ENCODE data around the gene E2F2. TPM values are rescaled to one million over a fixed set of nuclear protein-coding genes. Genes with fewer than 3 reads are reported as not detected.

The E2F2 gene
- polyA plus RNA-seq, 1 of the 3 experiments (the other 2 are of a cell fraction) = 0.43 TPM

GRCh38 chr1:23526329-23527041 lies 4.5 kb downstream of the E2F2 start:
- Histone ChIP-seq H3K9me2 (no peaks in the 10 kb centered on the region), H3K79me2 (ENCODE audit: insufficient read depth) (no peaks in the 10 kb centered on the region), H3K9ac (no peak overlapping the region), H3K36me3 (replicated peaks in 1 of 2; ENCODE audit: control insufficient read depth in 1 of 2, insufficient read depth in 2 of 2, low read length in 1 of 2) (no peaks in the 10 kb centered on the region), H3K9me3 (no peaks in the 10 kb centered on the region), H3K27ac (ENCODE audit: low read depth in 2 of 2, low read length in 1 of 2) (no peak overlapping the region), H3K27me3 (ENCODE audit: insufficient read depth) (no peaks in the 10 kb centered on the region), H3F3A (replicated peaks; ENCODE audit: insufficient read depth) (peaks cover 5% of the 10 kb centered on the region), H3K4me1 (ENCODE audit: control insufficient read depth in 1 of 2, insufficient read depth in 2 of 2, low read depth in 1 of 2, low read length in 1 of 2) (peaks cover 6 to 27% of the 10 kb centered on the region in 2 experiments; a peak in 2 of 4 replicates), H4K20me1 (ENCODE audit: insufficient read depth) (no peaks in the 10 kb centered on the region), H2AFZ (ENCODE audit: low read depth) (no peak overlapping the region), H3K4me2 (no peak overlapping the region), H3K4me3 (ENCODE audit: low read depth in 2 of 2, low read length in 1 of 2) (no peak overlapping the region)
- TF ChIP-seq TEAD4 (IDR thresholded peaks at IDR 0.05; ENCODE audit: borderline replicate concordance, insufficient read depth) = no peak
- no peak for TF ChIP-seq RCOR1 (IDR thresholded peaks at IDR 0.05; ENCODE audit: low read length)
- TF ChIP-seq GABPA (IDR thresholded peaks at IDR 0.05; ENCODE audit: low read depth) = no peak
- TF ChIP-seq MXI1 (IDR thresholded peaks at IDR 0.05; ENCODE audit: low read depth, low read length) = no peak
- TF ChIP-seq EZH2phosphoT487 (IDR thresholded peaks at IDR 0.05; ENCODE audit: borderline replicate concordance, low read depth) = no peak
- no peak for TF ChIP-seq EP300 (IDR thresholded peaks at IDR 0.05; ENCODE audit: borderline replicate concordance in 1 of 2, low read depth in 1 of 2, low read length in 1 of 2)
- no peak for TF ChIP-seq IRF3 (IDR thresholded peaks at IDR 0.05; ENCODE audit: low read depth, low read length)
- no peak for TF ChIP-seq ELF1 (IDR thresholded peaks at IDR 0.05)
- DNase-seq = no peak
- ChIA-PET POLR2A (no interaction called here), CTCF (interaction anchor here (0.5 to 29.7 kb wide), 7 partner anchors 14 to 111 kb away, joined by 3 to 503 read pairs (median 8); no protein-coding TSS in a partner anchor)
- WGBS (ENCODE audit: low lambda C conversion rate) = 97% methylated on average over 6 of the region's 8 CpGs

- Histone ChIP-seq H3K9me3 (no peaks in the 10 kb centered on the region), H3K4me2 (no peak overlapping the region), H3K9me2 (no peaks in the 10 kb centered on the region), H3K27ac (ENCODE audit: low read depth in 2 of 2, low read length in 1 of 2) (no peak overlapping the region), H3K27me3 (ENCODE audit: insufficient read depth) (no peaks in the 10 kb centered on the region), H3K4me3 (ENCODE audit: low read depth in 2 of 2, low read length in 1 of 2) (no peak overlapping the region), H3K79me2 (ENCODE audit: insufficient read depth) (no peaks in the 10 kb centered on the region), H3K9ac (no peak overlapping the region), H3K4me1 (ENCODE audit: control insufficient read depth in 1 of 2, insufficient read depth in 2 of 2, low read depth in 1 of 2, low read length in 1 of 2) (peaks cover 6 to 25% of the 10 kb centered on the region in 2 experiments; a peak in 1 of 4 replicates), H2AFZ (ENCODE audit: low read depth) (no peak overlapping the region), H4K20me1 (ENCODE audit: insufficient read depth) (no peaks in the 10 kb centered on the region), H3F3A (replicated peaks; ENCODE audit: insufficient read depth) (peaks cover 4% of the 10 kb centered on the region), H3K36me3 (replicated peaks in 1 of 2; ENCODE audit: control insufficient read depth in 1 of 2, insufficient read depth in 2 of 2, low read length in 1 of 2) (no peaks in the 10 kb centered on the region)
- DNase-seq = no peak
- POLR2A ChIA-PET = no interaction called here
- 87% methylated on average over 5 of the region's 5 CpGs for WGBS (ENCODE audit: low lambda C conversion rate)
- CTCF ChIA-PET = interaction anchor here (0.5 to 29.7 kb wide), 5 partner anchors 15 to 139 kb away, joined by 3 to 503 read pairs (median 8); no protein-coding TSS in a partner anchor
- TF ChIP-seq IRF3 (IDR thresholded peaks at IDR 0.05; ENCODE audit: low read depth, low read length) (no peak), RCOR1 (IDR thresholded peaks at IDR 0.05; ENCODE audit: low read length) (no peak), TEAD4 (IDR thresholded peaks at IDR 0.05; ENCODE audit: borderline replicate concordance, insufficient read depth) (no peak), MAX (IDR thresholded peaks at IDR 0.05; ENCODE audit: low read depth) (no peak), NRF1 (IDR thresholded peaks at IDR 0.05; ENCODE audit: low read depth, low read length) (no peak), USF1 (IDR thresholded peaks at IDR 0.05; ENCODE audit: borderline replicate concordance, low read depth) (no peak), MEF2A (IDR thresholded peaks at IDR 0.05; ENCODE audit: borderline replicate concordance, low read depth) (no peak), PBX3 (IDR thresholded peaks at IDR 0.05) (no peak), RXRA (IDR thresholded peaks at IDR 0.05; ENCODE audit: borderline replicate concordance, low read depth) (no peak), JUND (IDR thresholded peaks at IDR 0.05) (no peak), EP300 (IDR thresholded peaks at IDR 0.05; ENCODE audit: borderline replicate concordance in 1 of 2, low read depth in 1 of 2, low read length in 1 of 2) (no peak)
- TF ChIP-seq, protein P1, sequence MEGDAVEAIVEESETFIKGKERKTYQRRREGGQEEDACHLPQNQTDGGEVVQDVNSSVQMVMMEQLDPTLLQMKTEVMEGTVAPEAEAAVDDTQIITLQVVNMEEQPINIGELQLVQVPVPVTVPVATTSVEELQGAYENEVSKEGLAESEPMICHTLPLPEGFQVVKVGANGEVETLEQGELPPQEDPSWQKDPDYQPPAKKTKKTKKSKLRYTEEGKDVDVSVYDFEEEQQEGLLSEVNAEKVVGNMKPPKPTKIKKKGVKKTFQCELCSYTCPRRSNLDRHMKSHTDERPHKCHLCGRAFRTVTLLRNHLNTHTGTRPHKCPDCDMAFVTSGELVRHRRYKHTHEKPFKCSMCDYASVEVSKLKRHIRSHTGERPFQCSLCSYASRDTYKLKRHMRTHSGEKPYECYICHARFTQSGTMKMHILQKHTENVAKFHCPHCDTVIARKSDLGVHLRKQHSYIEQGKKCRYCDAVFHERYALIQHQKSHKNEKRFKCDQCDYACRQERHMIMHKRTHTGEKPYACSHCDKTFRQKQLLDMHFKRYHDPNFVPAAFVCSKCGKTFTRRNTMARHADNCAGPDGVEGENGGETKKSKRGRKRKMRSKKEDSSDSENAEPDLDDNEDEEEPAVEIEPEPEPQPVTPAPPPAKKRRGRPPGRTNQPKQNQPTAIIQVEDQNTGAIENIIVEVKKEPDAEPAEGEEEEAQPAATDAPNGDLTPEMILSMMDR (IDR thresholded peaks at IDR 0.05) = no peak
- TF ChIP-seq, protein P2, sequence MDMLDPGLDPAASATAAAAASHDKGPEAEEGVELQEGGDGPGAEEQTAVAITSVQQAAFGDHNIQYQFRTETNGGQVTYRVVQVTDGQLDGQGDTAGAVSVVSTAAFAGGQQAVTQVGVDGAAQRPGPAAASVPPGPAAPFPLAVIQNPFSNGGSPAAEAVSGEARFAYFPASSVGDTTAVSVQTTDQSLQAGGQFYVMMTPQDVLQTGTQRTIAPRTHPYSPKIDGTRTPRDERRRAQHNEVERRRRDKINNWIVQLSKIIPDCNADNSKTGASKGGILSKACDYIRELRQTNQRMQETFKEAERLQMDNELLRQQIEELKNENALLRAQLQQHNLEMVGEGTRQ (IDR thresholded peaks at IDR 0.05; ENCODE audit: borderline replicate concordance, low read depth, low read length) = no peak
Measured at GRCh38 chr1:23525558-23526250, 5.3 kb downstream of the E2F2 start.

Measured in SK-N-SH (cell line).